Camera-type eye (tissue), 1 donor: ENCODE data around the gene PPP1R3C. TPM values are rescaled to one million over a fixed set of nuclear protein-coding genes. Genes with fewer than 3 reads are reported as not detected.

Source experiments
- total RNA-seq: library from RNA; depleted of rRNA; stranded (reverse); fragments of >200 nt; gene quantifications from one replicate; pipeline ENCODE4 v1.2.3, GENCODE V29; 2014

PPP1R3C gene
- 69.8 TPM for total RNA-seq

GRCh38 chr10:91632671-91633550 lies at the start of gene PPP1R3C:
Gene PPP1R3C, minus strand, starts transcription at chr10:91633071. Its CDS starts 102 bp downstream, at chr10:91632969.

Other genes starting within 250 kb of the PPP1R3C start
- 69.3 TPM for gene HECTD2, start 222.7 kb downstream of the PPP1R3C start, total RNA-seq
- gene TNKS2, start 165.4 kb upstream of the PPP1R3C start, total RNA-seq: 108 TPM